HepG2 (cell line): ENCODE measurements around the gene CIAO3. TPM values are rescaled to one million over a fixed set of nuclear protein-coding genes. Genes with fewer than 3 reads are reported as not detected.

ENCODE experiments used
- AKAP8 ChIP-seq: sonication (generic); formaldehyde crosslinking; IDR thresholded peaks from 2 replicates; pipeline ENCODE4 v1.5.1; 2020; ENCODE audit warnings: mild to moderate bottlenecking, missing genetic modification reagents
- ARID3A ChIP-seq: IDR thresholded peaks from 2 replicates; pipeline ENCODE4 v1.6.1; 2012; ENCODE audit warnings: low read depth, low read length, improper control_type of control experiment
- CERS6 ChIP-seq: sonication (generic); formaldehyde crosslinking; IDR thresholded peaks from 2 replicates; pipeline ENCODE4 v1.5.0; 2020; ENCODE audit warnings: missing genetic modification reagents
- DMTF1 ChIP-seq: sonication (generic); formaldehyde crosslinking; IDR thresholded peaks from 2 replicates; pipeline ENCODE4 v1.4.0; 2020; ENCODE audit warnings: mild to moderate bottlenecking, missing genetic modification reagents
- GATAD1 ChIP-seq: IDR thresholded peaks from 2 replicates; pipeline ENCODE4 v1.6.1; 2016; ENCODE audit warnings: missing genetic modification reagents, missing compliant biosample characterization
- HOXD1 ChIP-seq: sonication (generic); formaldehyde crosslinking; IDR thresholded peaks from 2 replicates; pipeline ENCODE4 v1.5.0; 2020; ENCODE audit warnings: missing genetic modification reagents
- LRRFIP1 ChIP-seq: sonication (generic); formaldehyde crosslinking; conservative IDR thresholded peaks from 2 replicates; pipeline ENCODE4 v1.4.0; 2020; ENCODE audit warnings: missing genetic modification reagents
- MYPOP ChIP-seq: sonication (generic); formaldehyde crosslinking; IDR thresholded peaks from 2 replicates; pipeline ENCODE4 v1.8.1; 2023; ENCODE audit warnings: mild to moderate bottlenecking, moderate library complexity, missing genetic modification reagents
- SATB2 ChIP-seq: sonication (generic); formaldehyde crosslinking; IDR thresholded peaks from 2 replicates; pipeline ENCODE4 v1.5.0; 2020; ENCODE audit warnings: missing genetic modification reagents
- SP1 ChIP-seq, 2 experiments: fragments of 450-650 bp in 1 of 2; sonication (generic) in 1 of 2; formaldehyde crosslinking in 1 of 2; IDR thresholded peaks; 2 replicates each; pipeline versions ENCODE4 v1.4.0 to v1.6.1; 2016 to 2020; ENCODE audit warnings: missing genetic modification reagents in 1 of 2
- ZNF101 ChIP-seq: sonication (generic); formaldehyde crosslinking; IDR thresholded peaks from 2 replicates; pipeline ENCODE4 v1.4.0; 2020; ENCODE audit warnings: mild to moderate bottlenecking, low read depth, missing genetic modification reagents, borderline replicate concordance
- ZNF253 ChIP-seq: sonication (generic); formaldehyde crosslinking; IDR thresholded peaks from 2 replicates; pipeline ENCODE4 v1.8.0; 2022; ENCODE audit warnings: mild to moderate bottlenecking, missing genetic modification reagents, borderline replicate concordance
- ZNF274 ChIP-seq: sonication (generic); formaldehyde crosslinking; IDR thresholded peaks from 2 replicates; pipeline ENCODE4 v1.5.1; 2020; ENCODE audit warnings: mild to moderate bottlenecking, missing genetic modification reagents
- ZNF362 ChIP-seq: sonication (generic); formaldehyde crosslinking; IDR thresholded peaks from 2 replicates; pipeline ENCODE4 v1.4.0; 2020; ENCODE audit warnings: missing genetic modification reagents, mild to moderate bottlenecking, borderline replicate concordance
- ZNF562 ChIP-seq: sonication (generic); formaldehyde crosslinking; IDR thresholded peaks from 2 replicates; pipeline ENCODE4 v1.8.0; 2022; ENCODE audit warnings: missing genetic modification reagents, borderline replicate concordance
- ZNF607 ChIP-seq: sonication (generic); formaldehyde crosslinking; IDR thresholded peaks from 2 replicates; pipeline ENCODE4 v1.5.1; 2020; ENCODE audit warnings: missing genetic modification reagents, mild to moderate bottlenecking, borderline replicate concordance
- ZNF644 ChIP-seq: IDR thresholded peaks from 2 replicates; pipeline ENCODE4 v1.6.1; 2016; ENCODE audit warnings: low read depth
- ZNF883 ChIP-seq: sonication (generic); formaldehyde crosslinking; IDR thresholded peaks from 2 replicates; pipeline ENCODE4 v1.5.1; 2020; ENCODE audit warnings: mild to moderate bottlenecking, missing genetic modification reagents; ENCODE audit errors: not compliant biosample characterization
- polyA plus RNA-seq, 8 experiments: library from polyadenylated mRNA; depleted of rRNA in 3 of 8; stranded (reverse) in 7 of 8; unstranded in 1 of 8; fragments of >200 nt; fragmentation: Illumina TruSeq in 4 of 8; extraction: Trizol in 4 of 8; gene quantifications; 2 replicates each; pipeline versions ENCODE4 v1.2.1 to v1.2.3, GENCODE V29; 2011 to 2016; ENCODE audit warnings: low read depth in 4 of 8, missing spikeins in 1 of 8, mixed read lengths in 1 of 8; ENCODE audit not compliant: insufficient read depth in 1 of 8
- total RNA-seq, 5 experiments: library from RNA; depleted of rRNA; stranded (reverse); fragments of >200 nt; fragmentation: Illumina TruSeq; extraction: Trizol; gene quantifications; 2 replicates each; pipeline ENCODE4 v1.2.3, GENCODE V29; 2016; ENCODE audit warnings: low read depth in 1 of 5

Gene CIAO3
- total and polyA plus RNA-seq, 2 of the 13 experiments (the other 11 are each of a cell fraction or from before 2014, with no cell fraction given): 21.7 to 25.0 TPM

- TF ChIP-seq MYPOP (CRISPR knock-in tag) (no peak), ZNF883 (CRISPR knock-in tag) (peak; percentile 58), ZNF274 (CRISPR knock-in tag) (peak; percentile 87), AKAP8 (CRISPR knock-in tag) (peak; percentile 94), SP1 (IDR thresholded peaks at IDR 0.05) (no peak), SP1 (CRISPR knock-in tag; IDR thresholded peaks at IDR 0.05) (peak; percentile 70), ZNF644 (CRISPR knock-in tag) (no peak), ZNF562 (CRISPR knock-in tag) (no peak), ZNF253 (0 out of 2 replicates have a peak, but pooled peaks have one; percentile 20), ZNF362 (CRISPR knock-in tag) (no peak), CERS6 (CRISPR knock-in tag) (no peak), LRRFIP1 (CRISPR knock-in tag) (no peak), ARID3A (no peak), ZNF101 (CRISPR knock-in tag) (0 out of 2 replicates have a peak, but pooled peaks have one; percentile 63), HOXD1 (CRISPR knock-in tag) (no peak), DMTF1 (no peak), SATB2 (no peak), GATAD1 (peak; percentile 93), ZNF607 (CRISPR knock-in tag) (peak; percentile 90; the same call in 1 of the 2 replicates)
These were observed 19.6 kb downstream of the CIAO3 start, which contains the start of gene ANTKMT (continued) for GRCh38 chr16:720990-721764.
